Immature natural killer cell (primary cell): ENCODE measurements around the gene ATP6V0B. TPM values are rescaled to one million over a fixed set of nuclear protein-coding genes. Genes with fewer than 3 reads are reported as not detected.

Experiments
- DNase-seq, 3 donors: peaks; one replicate each; pipeline ENCODE4 v3.0.0; 2022; ENCODE audit warnings: mixed read lengths in 1 of 3
- H3K27ac Mint-ChIP-seq, 6 donors: one replicate each; pipeline ENCODE4 v1.8.0; 2020; ENCODE audit warnings: mixed read lengths in 6 of 6, mild to moderate bottlenecking in 5 of 6, inconsistent platforms in 4 of 6, moderate library complexity in 3 of 6
- H3K27me3 Mint-ChIP-seq, 3 donors: one replicate each; pipeline ENCODE4 v1.8.0; 2020 to 2021; ENCODE audit warnings: low read depth in 3 of 3, mild to moderate bottlenecking in 3 of 3, mixed read lengths in 3 of 3, moderate library complexity in 3 of 3, inconsistent platforms in 1 of 3
- H3K36me3 Mint-ChIP-seq, 3 donors: one replicate each; pipeline ENCODE4 v1.8.0; 2020; ENCODE audit warnings: mixed read lengths in 3 of 3, inconsistent platforms in 2 of 3, mild to moderate bottlenecking in 2 of 3
- H3K4me1 Mint-ChIP-seq, 2 donors: one replicate each; pipeline ENCODE4 v1.8.0; 2020; ENCODE audit warnings: inconsistent platforms in 2 of 2, mild to moderate bottlenecking in 2 of 2, mixed read lengths in 2 of 2, moderate library complexity in 1 of 2
- H3K4me3 Mint-ChIP-seq, 5 donors: one replicate each; pipeline ENCODE4 v1.8.0; 2020; ENCODE audit warnings: mild to moderate bottlenecking in 5 of 5, mixed read lengths in 5 of 5, inconsistent platforms in 3 of 5, moderate library complexity in 3 of 5
- H3K9me3 Mint-ChIP-seq, 6 donors: one replicate each; pipeline ENCODE4 v1.8.0; 2020; ENCODE audit warnings: mild to moderate bottlenecking in 6 of 6, mixed read lengths in 6 of 6, inconsistent platforms in 4 of 6, moderate library complexity in 3 of 6
- polyA plus RNA-seq, 3 donors: library from polyadenylated mRNA; unstranded; fragments of 300-500 nt; fragmentation: Illumina TruSeq; gene quantifications; one replicate each; pipeline ENCODE4 v1.2.3, GENCODE V29; 2021

The ATP6V0B gene
- polyA plus RNA-seq, 3 donors from 2014 or later, result 227 to 425 (median 395) TPM

GRCh38 chr1:43997295-43997999, 22.7 kb downstream of the ATP6V0B start:
- Mint-ChIP-seq H3K4me3 (no peak overlapping the region), H3K36me3 (no peaks in the 10 kb centered on the region), H3K27ac (no peak overlapping the region), H3K27me3 (peaks cover 0 to 2% (median 0%) of the 10 kb centered on the region in 3 donors), H3K4me1 (peaks cover 0 to 2% of the 10 kb centered on the region in 2 donors), H3K9me3 (no peaks in the 10 kb centered on the region)
- DNase-seq, result no peak

GRCh38 chr1:43998000-43998378, 23.2 kb downstream of the ATP6V0B start:
- DNase-seq, result no peak
- H3K27me3 Mint-ChIP-seq, result no peaks in the 10 kb centered on the region
- H3K27ac Mint-ChIP-seq, result no peak overlapping the region
- no peaks in the 10 kb centered on the region for H3K36me3 Mint-ChIP-seq
- no peaks in the 10 kb centered on the region for H3K4me1 Mint-ChIP-seq
- no peaks in the 10 kb centered on the region for H3K9me3 Mint-ChIP-seq
- H3K4me3 Mint-ChIP-seq, result no peak overlapping the region

- Mint-ChIP-seq H3K27me3 (no peaks in the 10 kb centered on the region), H3K4me3 (no peak overlapping the region), H3K27ac (no peak overlapping the region), H3K36me3 (no peaks in the 10 kb centered on the region), H3K4me1 (no peaks in the 10 kb centered on the region), H3K9me3 (no peaks in the 10 kb centered on the region)
- no peak for DNase-seq
Measured at GRCh38 chr1:43999455-43999854, 24.7 kb downstream of the ATP6V0B start.

GRCh38 chr1:44000122-44000665, 25.4 kb downstream of the ATP6V0B start:
- DNase-seq, result no peak
- no peaks in the 10 kb centered on the region for H3K36me3 Mint-ChIP-seq
- H3K9me3 Mint-ChIP-seq, result no peaks in the 10 kb centered on the region
- no peak overlapping the region for H3K4me3 Mint-ChIP-seq
- no peaks in the 10 kb centered on the region for H3K4me1 Mint-ChIP-seq
- H3K27me3 Mint-ChIP-seq, result no peaks in the 10 kb centered on the region
- H3K27ac Mint-ChIP-seq, result no peak overlapping the region

- no peak for DNase-seq
- Mint-ChIP-seq H3K27me3 (no peaks in the 10 kb centered on the region), H3K36me3 (no peaks in the 10 kb centered on the region), H3K4me1 (no peaks in the 10 kb centered on the region), H3K27ac (no peak overlapping the region), H3K9me3 (no peaks in the 10 kb centered on the region), H3K4me3 (no peak overlapping the region)
Measured at GRCh38 chr1:44002165-44002564, 27.4 kb downstream of the ATP6V0B start.

- Mint-ChIP-seq H3K4me1 (no peaks in the 10 kb centered on the region), H3K9me3 (no peaks in the 10 kb centered on the region), H3K4me3 (no peak overlapping the region), H3K36me3 (no peaks in the 10 kb centered on the region), H3K27me3 (no peaks in the 10 kb centered on the region), H3K27ac (no peak overlapping the region)
- DNase-seq, result no peak
Measured at GRCh38 chr1:44002606-44003157, 27.9 kb downstream of the ATP6V0B start.

- Mint-ChIP-seq H3K4me1 (no peaks in the 10 kb centered on the region), H3K9me3 (no peaks in the 10 kb centered on the region), H3K36me3 (no peaks in the 10 kb centered on the region), H3K27me3 (peaks cover 1 to 2% (median 1%) of the 10 kb centered on the region in 3 donors), H3K4me3 (no peak overlapping the region), H3K27ac (no peak overlapping the region)
- no peak for DNase-seq
Measured at GRCh38 chr1:44008259-44008658, 33.5 kb downstream of the ATP6V0B start.

- peaks cover 1 to 2% (median 1%) of the 10 kb centered on the region in 3 donors for H3K27me3 Mint-ChIP-seq
- no peak for DNase-seq
- H3K4me3 Mint-ChIP-seq, result no peak overlapping the region
- H3K36me3 Mint-ChIP-seq, result no peaks in the 10 kb centered on the region
- H3K9me3 Mint-ChIP-seq, result no peaks in the 10 kb centered on the region
- H3K27ac Mint-ChIP-seq, result no peak overlapping the region
- H3K4me1 Mint-ChIP-seq, result no peaks in the 10 kb centered on the region
Measured at GRCh38 chr1:44010935-44011471, 36.2 kb downstream of the ATP6V0B start.

- H3K27me3 Mint-ChIP-seq, result peaks cover 1 to 2% (median 1%) of the 10 kb centered on the region in 3 donors
- H3K27ac Mint-ChIP-seq, result no peak overlapping the region
- no peak overlapping the region for H3K4me3 Mint-ChIP-seq
- H3K36me3 Mint-ChIP-seq, result no peaks in the 10 kb centered on the region
- no peaks in the 10 kb centered on the region for H3K4me1 Mint-ChIP-seq
- no peaks in the 10 kb centered on the region for H3K9me3 Mint-ChIP-seq
- DNase-seq, result no peak
Measured at GRCh38 chr1:44012404-44012803, 37.6 kb downstream of the ATP6V0B start.

GRCh38 chr1:44012941-44013609, 38.3 kb downstream of the ATP6V0B start:
- H3K9me3 Mint-ChIP-seq, result no peaks in the 10 kb centered on the region
- H3K27ac Mint-ChIP-seq, result no peak overlapping the region
- H3K4me3 Mint-ChIP-seq, result no peak overlapping the region
- no peak for DNase-seq
- H3K36me3 Mint-ChIP-seq, result no peaks in the 10 kb centered on the region
- peaks cover 1 to 2% (median 1%) of the 10 kb centered on the region in 3 donors for H3K27me3 Mint-ChIP-seq
- H3K4me1 Mint-ChIP-seq, result no peaks in the 10 kb centered on the region

- DNase-seq, result no peak
- Mint-ChIP-seq H3K4me1 (no peaks in the 10 kb centered on the region), H3K27ac (no peak overlapping the region), H3K4me3 (no peak overlapping the region), H3K27me3 (peaks cover 0 to 2% (median 1%) of the 10 kb centered on the region in 3 donors), H3K36me3 (no peaks in the 10 kb centered on the region), H3K9me3 (no peaks in the 10 kb centered on the region)
Measured at GRCh38 chr1:44013949-44014348, 39.2 kb downstream of the ATP6V0B start.

- Mint-ChIP-seq H3K36me3 (no peaks in the 10 kb centered on the region), H3K27ac (peak overlapping the region in 1 of 6 donors; percentile 47), H3K27me3 (peaks cover 0 to 2% (median 1%) of the 10 kb centered on the region in 3 donors), H3K4me1 (no peaks in the 10 kb centered on the region), H3K4me3 (no peak overlapping the region), H3K9me3 (no peaks in the 10 kb centered on the region)
- DNase-seq, result no peak
Measured at GRCh38 chr1:44014365-44015104, 39.8 kb downstream of the ATP6V0B start.

- Mint-ChIP-seq H3K27me3 (no peaks in the 10 kb centered on the region), H3K4me3 (no peak overlapping the region), H3K36me3 (no peaks in the 10 kb centered on the region), H3K27ac (no peak overlapping the region), H3K4me1 (no peaks in the 10 kb centered on the region), H3K9me3 (no peaks in the 10 kb centered on the region)
- DNase-seq, result no peak
Measured at GRCh38 chr1:44015206-44015605, 40.4 kb downstream of the ATP6V0B start.
